Cortex of kidney (tissue), 1 donor: ENCODE data around the gene KIRREL3.

Source experiments
- DNase-seq: peaks from one replicate; lab custom pipeline; 2025; lab: John Stamatoyannopoulos, UW

Gene KIRREL3

DNA sequence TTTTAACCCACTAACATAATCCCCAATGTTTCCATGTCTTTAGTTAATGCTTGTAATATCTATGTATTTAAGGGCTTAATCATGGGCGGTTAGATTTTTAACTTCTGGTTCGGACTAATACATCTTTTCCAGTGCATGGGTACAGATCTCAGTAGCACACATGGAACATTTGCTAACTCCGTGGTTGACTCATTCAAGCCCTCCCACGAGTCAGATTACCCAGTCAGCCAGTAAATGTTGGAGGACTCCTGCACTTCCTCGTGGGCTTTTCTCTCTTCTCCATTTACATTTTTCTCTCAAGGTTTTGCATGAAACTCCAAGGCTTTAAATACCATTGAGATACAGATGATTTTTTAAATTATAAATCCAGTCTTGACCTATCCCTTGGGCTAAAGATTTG, 331.2 kb downstream of the KIRREL3 start:
- DNase-seq, result no peak

DNA sequence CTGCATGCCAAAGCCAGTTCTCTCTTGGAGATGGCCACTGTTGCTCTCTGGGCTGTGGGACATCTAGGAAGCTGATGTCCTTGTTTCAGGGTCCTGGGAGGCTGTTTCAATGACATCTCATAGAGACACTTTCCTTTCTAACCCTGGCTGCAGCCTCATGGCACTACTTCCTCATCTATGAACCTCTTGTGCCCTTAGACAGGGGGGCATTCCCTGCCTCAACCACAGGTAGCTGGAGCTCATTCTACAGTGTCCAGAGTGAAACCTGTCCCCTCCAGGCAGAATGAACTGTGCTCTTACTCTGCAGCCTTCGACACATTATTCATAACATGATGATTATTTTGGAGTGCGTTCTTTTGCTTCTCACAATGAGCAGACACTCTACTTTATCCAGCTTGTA, 335.9 kb downstream of the KIRREL3 start:
- DNase-seq, result no peak

DNA sequence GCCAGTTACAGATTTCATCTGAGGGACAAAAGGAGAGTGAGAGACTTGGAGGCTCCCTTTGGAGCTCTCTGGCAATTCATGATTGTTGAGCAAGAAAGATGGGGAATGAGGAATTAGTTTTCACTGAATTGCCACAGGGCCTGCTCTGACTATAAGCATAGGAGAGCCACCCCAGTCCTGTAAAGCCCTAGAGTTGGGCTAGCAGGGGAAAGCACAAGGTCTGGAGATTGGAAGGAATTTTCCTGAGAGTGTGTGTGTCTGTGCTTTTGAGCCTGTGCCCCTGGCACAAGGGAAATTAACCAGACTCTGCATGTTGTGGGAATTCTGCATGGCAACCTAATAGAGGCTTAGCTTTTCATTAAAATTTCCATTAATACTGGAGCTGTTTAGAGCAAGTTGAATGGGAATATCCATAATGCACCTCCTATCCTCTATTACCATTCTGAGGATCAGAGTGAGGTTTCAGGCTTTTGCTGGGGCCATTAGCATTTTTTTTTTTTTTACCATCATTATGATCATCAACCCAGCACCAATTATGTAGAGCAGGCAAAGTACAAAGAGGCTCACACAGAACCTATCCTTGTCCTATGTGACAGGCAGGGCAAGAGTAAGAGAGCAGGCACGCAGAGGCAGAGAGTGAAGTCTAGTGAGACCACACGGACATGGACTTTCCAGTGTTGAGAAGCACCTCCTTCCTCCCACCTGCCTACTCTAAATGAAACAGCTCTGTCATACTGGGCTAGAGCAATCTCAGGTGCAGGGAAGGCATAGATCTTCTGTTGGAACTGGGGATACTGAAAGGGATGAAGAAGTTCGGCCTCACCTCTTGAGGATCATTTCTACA, 336.6 kb downstream of the KIRREL3 start:
- no peak for DNase-seq

DNA sequence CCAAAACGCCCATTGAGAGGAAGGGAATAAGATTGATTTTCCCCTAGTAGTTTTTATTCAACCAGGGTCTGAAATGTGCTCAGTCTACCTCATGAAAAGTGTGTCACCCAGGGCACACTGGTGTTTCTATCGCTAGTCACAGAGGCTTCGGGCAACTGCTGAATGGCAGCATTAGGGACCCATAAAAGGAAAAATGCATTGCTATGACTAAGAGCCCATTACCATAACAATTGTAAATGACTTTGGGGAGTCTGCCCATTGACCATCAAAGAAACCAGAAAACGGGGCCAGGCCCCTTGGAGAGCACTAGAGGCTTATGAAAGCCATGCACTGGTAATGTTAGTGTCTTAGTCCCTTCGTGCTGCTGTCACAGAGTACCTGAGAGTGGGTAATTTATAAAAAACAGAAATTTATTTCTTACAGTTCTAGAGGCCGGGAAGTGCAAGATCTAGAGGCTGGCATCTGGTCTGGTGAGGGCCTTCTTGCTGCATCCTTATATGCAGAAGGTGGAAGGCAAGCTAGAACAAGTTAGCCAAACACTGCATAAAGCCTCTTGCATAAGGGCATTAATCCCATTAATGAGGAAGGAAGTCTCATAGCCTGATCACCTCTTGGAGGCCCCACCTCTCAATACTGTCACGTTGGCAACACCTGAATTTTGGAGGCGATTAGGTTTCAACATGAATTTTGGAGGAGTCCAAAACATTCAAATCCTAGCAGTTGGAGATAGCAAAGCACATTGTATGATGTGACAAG, 338.4 kb downstream of the KIRREL3 start:
- no peak for DNase-seq

DNA sequence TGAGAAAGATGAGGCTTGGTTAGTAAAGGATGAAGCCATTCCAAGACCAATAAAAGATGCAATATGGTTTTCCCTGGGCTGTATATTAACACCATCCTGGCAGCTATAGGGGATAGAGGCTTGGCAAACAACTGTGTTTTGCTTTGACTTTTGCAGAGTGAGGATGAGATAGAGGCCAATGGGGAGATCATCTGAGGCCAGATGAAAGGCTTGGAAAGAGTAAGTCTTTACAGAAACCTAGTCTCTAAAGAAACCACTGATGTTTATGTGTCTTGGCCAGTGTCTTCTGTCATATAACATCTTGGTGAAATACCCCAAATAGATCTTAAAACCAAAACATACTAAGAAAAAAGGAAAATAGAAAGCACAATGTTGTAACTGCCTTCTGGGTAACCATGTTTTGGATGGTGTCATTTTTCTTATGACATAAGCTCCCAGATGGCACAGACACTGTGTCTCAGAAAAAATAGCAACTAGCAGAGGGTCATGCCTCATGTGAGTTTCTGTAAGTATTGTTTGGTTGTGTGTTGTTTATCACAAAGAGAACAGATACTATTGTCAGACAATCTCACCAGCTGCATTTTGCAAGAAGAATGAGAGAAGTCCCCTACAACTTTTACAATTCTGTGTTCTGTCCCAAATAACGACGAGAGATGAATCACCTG, 339.7 kb downstream of the KIRREL3 start:
- DNase-seq, result no peak

DNA sequence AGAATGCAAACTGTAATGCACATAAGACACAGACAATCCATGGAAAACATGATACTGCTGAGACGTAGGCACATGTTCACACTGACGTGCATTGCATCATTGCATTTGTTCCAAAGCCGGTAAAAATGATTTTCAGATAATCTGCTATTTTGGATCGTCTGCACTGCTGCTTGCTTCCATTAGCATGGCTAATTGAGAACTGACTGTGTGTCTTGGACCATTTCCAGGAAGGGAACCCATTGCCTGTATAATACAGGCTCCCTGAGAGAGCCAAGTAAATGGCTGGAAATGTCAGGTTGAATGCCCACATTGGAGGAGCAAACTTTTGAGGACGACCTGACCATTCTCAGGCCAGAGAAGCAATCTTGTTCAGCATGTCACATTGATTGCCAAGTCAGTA, 340.2 kb downstream of the KIRREL3 start:
- no peak for DNase-seq

DNA sequence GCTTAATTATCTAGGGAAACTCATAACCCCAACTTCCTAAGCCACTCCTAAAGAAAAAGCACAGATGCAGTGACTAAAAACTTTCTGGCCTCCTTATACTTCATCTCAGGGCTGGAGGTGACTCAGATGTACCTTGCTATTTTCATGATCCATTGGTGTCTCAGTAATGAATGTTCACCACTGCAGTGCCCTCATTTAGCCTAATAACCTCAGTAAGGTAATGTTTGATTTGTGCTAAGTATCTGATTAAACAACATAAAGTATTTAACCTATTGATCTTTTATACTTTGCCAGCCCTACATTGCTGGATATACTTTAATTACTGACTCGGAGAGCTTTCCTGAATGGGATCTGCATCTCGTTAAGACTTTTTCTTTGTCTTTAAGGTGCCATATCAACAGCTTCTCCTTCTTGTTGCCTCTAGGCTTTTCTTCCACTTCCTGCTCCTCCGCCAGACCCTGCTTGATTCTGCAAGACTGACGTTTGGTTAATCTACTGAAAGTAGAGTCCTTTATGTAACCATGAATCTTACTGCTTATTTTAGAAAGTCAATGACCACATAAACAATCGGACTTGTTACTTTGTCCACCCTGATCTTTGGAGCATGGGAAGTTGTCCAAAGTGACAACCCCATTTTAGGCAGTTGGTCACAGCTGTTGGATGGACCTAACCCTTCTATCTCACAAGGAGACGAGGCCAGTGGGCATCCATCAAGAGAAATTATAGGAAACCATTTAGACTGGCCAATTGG, 342.1 kb downstream of the KIRREL3 start:
- no peak for DNase-seq

DNA sequence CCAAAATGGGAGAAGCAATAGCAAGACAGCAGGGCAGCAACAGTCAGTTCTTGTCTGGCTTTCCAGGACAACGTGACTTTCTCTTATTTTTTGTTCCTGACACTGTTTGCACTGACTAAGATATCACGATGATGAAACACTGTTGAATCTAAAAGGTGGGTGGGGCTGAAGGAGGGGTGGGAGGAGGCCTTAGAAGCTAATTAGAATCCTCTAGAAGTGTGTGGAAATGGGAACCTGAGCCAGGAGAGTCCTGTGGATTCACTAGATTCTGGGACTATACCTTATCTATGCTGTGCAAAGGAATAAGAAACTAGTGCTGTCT, 344.8 kb downstream of the KIRREL3 start:
- no peak for DNase-seq

DNA sequence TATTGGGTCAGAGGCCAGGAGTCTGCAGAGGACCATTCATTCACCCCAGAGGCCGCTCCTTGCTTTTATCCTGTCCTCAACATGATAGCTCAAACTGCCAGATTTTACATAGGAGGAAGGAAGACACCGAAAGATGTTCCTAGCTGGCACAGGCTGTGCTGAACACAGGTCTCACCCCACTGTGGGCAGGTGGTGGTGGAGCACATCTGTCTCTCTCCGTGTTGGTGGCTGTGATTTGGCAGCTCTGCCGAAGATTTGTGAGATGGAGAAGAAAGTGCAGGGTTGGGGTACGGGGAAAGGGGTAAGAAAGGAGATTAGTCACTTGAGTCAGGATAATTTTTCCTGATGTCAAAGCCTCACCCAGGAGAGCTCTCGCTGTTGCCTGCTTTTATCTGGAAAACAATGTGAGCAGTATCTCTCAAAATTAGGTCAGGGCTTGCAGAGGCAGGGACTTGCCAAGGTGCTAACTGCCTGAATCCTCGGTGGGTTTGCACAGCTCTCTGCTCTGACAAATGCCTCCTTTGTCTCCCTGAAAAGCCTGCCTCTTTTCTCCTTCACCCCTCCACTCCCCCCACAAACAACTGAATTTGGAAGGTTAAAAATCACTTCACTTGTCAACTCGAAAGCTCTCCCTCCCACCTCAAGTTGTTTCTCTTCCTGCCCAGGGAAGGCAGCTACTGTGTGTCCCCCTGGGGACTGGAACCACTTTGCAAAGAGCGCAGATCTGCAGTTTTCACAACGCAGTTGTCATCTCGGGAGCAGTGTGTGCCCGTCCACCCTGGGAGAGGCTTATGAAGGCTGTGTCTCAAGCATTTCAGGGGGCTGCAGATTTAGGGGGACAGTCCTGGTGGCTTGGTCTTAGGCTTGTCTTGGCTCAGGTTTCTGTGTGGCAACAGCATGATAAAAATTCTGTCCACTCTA, 345.4 kb downstream of the KIRREL3 start:
- no peak for DNase-seq

DNA sequence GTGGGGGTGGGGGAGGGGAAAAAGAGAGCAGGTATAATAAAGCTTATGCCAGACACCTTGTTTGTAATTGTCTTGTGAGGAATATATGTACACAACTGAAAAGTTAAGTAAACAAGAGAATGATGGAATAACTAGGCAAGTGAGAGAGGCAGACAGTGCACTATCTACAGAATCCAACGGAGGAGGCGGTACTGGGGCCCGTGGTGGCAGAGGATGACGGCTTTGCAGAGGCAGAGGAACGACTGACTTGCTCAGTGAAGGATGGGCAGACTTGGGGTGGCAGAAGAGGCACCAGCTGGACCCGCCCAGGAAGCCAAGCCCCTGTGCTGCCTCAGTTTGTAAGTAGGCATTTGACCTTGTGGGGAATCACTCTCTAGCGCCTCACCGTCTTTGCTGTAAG, 347.5 kb downstream of the KIRREL3 start:
- no peak for DNase-seq

DNA sequence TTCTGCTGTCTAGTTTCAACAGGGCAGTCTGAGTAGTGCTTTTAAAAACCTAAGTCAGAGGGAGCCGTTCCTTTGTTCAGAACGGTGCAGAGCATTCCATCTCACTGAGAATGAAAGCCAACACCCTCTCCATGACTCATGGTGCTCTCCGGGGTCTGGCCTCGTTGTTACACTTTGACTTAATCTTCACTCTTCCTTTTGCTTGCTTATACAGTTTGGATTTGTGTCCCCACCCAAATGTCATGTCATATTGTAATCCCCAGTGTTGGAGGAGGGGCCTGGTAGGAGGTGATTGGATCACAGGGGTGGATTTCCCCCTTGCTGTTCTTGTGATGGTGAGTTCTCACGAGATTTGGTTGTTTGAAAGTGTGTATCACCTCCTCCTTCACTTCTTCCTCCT, 352.8 kb downstream of the KIRREL3 start:
- DNase-seq, result no peak

DNA sequence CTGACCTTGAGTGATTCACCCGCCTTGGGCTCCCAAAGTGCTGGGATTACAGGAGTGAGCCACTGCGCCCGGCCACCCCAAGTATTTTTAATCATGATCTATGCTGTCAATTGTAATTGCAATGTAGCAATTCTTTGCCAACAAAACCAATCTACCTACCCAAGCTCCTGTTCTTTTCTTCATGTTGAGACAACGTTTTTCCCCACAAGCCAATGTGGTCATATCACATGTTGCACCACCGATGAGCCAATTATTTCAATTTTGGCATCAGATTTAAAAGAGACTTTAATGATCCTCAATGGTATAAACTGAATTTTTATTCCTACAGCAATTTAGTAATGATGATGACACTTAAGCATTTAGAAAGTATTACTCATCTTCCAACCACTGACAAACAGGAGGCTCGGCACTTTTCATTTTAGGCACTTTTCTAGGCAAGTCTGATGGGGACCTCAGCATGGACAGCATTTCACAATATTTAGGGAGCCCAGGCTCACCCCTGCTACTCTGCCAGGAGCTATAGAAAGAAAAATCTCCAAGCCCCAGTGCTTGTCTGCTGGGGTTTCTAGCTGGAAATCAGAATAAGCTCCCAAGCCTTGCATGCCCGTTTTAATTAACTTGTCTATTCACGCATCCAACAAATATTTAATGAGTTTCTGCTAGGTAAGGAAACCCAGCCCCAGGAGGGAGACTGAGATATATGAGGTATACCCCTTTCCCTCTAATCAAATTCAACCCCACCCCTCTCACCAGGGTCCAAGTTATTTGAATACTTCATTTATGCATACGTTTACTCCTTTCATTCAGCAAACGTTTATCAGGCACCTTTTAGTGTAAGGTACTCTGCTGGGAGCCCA, 353.6 kb downstream of the KIRREL3 start:
- no peak for DNase-seq

DNA sequence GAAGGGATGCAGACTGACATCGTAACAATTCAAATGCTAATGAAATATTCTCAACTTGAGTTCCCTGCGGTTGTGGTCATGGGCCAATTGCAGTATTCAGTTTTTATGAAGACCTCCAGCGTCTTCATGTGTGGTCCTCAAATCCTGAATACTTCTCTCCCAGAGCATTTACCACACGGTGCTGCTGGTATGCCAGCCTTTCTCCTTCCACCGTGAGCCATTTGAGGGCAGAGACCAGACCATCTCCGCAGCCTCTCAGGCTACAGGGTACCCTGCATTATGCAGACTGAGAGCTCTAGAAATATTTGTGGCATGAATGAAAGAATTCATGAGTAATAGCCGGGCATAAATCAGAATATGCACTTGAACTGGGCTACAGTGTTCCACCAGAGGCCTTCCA, 355.4 kb downstream of the KIRREL3 start:
- DNase-seq, result no peak

DNA sequence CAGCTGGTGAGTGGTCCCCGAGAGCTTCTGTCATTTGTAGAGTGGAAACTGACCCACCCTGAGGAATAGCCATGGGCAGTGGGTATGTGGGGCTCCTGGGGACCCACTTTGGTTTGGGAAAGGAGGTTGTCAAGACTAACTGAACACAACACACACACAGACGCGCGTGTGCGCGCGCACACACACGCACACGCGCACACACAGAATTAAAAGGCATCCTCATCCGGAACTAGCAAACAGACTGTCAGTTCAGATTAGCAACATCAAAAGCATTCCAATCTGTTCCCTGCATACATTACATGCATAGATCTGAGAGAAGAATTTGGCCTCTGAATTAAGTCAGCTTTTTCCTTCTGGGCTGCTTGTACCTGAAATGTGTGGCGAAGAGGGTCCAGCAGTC, 360.4 kb downstream of the KIRREL3 start:
- no peak for DNase-seq

DNA sequence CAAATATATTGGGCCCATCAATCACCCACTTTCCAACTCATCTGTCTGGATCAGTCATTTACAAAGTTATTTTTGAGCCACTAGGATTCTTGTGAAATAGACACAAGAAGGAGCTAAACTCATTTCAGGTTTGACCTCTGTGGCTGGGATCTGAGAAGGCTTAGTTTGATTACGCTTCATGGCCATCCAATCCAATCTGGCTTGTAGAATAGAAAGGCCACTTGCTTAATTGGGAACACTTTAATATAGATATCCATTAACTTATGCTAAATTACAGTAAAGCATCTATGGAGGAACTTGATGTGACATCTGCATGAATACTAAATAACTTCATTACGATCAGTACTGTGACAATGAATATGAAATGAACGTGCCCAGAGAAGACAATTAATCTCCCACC, 360.9 kb downstream of the KIRREL3 start:
- DNase-seq, result no peak

DNA sequence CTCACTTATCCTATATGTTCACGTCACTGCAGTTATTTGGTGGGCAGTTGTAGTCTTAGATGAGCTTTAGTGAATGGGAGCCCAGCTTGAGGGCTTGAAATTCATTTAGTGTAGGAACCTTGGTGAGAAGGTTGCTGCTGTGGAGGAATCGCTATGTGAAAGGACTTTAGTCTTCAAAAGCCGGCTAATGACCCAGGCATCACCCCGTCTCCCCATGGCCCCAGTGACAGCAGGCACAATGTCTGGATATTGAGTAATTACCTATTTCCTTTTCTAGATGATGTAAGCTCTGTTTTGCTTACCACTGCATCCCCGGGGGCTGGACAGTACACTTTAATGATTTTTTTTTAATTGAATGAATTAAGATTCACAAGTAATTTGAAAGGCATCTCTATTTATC, 361.9 kb downstream of the KIRREL3 start:
- DNase-seq, result no peak

DNA sequence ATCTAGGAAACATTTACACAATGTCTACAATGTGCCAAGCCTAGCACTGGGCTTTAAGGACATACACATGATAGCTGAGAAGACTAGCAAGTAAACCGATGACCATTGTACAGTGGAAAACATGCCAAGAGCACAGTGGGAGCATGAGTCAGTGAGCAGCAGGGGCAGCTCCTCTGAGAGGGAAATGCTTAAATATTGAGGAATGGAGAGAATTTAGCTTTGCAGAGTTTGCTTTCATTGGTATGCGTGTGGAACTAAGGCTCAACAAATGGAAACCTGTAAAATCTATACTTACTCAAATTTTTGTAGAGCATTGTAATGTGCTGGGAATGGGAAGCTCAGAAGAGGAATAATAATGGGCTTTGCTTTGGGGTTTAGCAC, 362.8 kb downstream of the KIRREL3 start:
- no peak for DNase-seq

DNA sequence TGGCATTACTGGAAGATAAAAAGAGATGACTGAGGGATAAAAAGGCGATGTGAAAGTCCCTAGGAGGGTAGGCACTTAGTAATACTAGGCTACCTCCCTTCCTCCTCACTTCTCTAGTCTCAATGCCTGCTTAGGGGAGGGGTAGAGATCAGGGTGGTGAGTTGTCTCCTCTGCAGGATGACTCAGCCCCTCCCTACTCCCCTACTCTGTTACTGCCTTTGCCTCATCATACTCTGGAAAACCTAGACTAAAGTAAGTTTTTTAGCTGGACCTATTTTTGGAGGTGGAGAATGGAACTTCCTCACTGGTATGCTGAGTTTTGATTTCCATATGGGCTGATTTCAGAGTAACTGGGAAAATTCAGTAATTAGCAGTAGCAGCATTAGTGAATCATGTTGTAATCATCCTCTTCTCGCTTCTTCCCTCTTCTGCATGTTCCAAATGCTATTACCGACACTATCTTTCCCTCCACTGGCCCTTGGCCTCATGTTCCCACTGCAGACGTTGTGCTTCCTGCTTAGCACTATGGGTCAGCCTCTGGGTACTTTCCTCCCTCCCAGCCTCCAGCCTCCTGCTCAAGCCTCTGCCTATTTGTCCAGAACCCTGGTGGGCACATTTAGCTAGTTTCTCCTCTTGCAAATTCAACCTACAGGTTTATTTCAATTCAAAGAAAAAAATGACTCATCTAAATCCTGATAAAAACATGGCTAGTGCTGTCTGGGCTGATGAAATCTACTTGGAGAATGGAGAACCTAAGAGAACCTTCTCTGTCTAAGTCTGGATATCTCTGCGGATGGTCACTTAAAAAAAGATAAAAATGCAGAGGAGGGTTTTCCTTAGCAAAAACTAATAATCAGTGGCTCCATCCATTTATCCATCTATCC, 363.4 kb downstream of the KIRREL3 start:
- no peak for DNase-seq

DNA sequence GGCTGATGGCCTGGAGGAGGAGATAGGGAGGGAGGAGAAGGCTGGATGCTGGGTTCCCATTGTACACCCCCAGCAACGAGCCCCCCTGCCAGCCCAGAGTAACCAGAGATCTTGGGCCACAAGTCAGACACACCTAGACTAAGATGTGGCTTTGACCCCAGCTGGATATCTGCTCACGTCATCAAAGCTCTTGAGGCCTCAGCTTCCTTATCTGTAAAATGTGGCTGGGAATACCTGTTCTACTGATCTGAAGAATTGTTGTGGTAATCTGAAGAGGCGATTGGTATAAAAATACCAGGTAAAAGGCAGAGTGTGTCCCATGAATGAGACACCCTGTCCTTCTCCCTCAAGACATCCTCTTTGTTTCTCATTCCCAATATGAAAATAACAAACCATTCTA, 365.1 kb downstream of the KIRREL3 start:
- no peak for DNase-seq
